HG03432 (cell line): ENCODE measurements around the gene ACBD4.

Source experiments
- ATAC-seq: cut with Tn5 transposase; IDR thresholded peaks from one replicate; pipeline ENCODE4 v1.9.1; 2021; ENCODE audit warnings: mild to moderate bottlenecking, moderate library complexity; ENCODE audit not compliant: unreplicated experiment

The ACBD4 gene

DNA sequence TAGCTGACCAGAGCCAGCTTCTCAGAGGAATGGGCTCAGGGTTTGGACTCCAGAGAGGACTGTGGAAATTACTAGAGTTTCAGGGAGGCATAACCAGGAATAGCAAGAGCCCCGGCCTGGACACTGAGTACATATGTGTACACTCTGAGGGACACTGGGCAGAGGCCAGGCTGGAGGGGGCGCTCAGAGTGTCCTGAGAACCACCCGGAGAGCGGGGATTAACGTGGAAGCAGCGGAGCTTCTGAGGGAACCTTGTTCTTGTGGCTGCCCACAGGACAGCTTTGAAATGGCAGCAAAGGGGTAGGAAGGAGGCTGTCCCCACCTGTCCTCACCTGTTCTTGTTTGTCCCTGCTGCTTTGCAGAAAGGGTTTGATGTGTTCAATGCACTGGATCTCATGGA, 31.0 kb upstream of the ACBD4 start:
- no peak for ATAC-seq

DNA sequence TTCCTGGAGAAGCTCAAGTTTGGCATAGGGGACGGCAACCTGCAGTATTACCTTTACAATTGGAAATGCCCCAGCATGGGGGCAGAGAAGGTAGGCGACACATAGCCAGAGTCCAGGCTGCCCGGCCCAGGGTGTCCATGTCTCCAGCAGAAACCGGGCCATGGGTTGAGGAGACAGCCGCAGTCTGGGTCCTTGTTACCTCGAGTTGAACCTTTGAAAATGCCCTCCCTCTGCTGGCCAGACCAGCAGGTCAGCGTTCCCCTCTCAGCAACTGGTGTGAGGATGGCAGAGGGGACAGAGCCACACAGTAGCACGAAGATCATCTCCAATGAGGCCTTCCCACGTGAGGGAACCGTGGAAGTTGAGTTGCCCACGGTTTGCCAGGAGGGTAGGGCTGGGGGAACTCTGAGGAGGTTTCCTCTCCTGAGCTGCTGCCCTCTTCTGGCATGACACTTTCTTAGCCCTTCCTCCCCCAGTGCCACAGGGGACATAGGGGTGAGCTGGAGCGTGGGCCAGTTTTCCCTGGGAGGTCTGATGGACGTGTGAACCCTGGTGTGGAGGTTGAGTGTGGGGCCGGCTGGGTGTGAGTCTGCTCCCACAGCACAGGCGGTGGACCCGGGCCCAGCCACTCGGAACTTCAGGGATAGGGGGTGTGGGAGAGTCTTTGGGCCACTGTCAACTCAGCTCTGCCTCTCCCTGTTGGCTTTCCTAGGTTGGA, 30.4 kb upstream of the ACBD4 start:
- no peak for ATAC-seq

GRCh38 chr17:45106096-45106495, 29.4 kb upstream of the ACBD4 start:
- no peak for ATAC-seq

DNA sequence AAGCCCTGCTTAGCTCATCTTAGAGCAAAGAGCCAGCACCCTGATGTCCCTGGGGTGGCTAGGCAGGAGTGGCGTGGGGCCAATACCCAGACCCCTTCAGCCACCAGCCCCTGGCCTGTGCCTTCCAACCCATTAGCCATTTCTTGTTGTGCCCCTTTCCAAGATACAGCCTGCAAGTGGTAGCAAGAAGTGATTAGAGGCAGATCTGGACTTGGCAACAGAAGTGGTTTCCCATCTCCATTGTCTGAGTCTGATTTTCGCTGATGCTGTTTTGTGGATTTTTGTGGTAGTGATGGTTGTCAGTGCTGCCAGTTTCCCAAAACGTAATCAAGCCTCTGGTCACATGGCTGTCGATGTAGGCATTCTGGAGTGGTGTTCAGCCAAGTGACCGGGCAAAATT, 28.9 kb upstream of the ACBD4 start:
- no peak for ATAC-seq

GRCh38 chr17:45107293-45108010, 28.0 kb upstream of the ACBD4 start:
- ATAC-seq: no peak

- ATAC-seq: no peak
Observed at GRCh38 chr17:45108051-45108450, 27.4 kb upstream of the ACBD4 start.

DNA sequence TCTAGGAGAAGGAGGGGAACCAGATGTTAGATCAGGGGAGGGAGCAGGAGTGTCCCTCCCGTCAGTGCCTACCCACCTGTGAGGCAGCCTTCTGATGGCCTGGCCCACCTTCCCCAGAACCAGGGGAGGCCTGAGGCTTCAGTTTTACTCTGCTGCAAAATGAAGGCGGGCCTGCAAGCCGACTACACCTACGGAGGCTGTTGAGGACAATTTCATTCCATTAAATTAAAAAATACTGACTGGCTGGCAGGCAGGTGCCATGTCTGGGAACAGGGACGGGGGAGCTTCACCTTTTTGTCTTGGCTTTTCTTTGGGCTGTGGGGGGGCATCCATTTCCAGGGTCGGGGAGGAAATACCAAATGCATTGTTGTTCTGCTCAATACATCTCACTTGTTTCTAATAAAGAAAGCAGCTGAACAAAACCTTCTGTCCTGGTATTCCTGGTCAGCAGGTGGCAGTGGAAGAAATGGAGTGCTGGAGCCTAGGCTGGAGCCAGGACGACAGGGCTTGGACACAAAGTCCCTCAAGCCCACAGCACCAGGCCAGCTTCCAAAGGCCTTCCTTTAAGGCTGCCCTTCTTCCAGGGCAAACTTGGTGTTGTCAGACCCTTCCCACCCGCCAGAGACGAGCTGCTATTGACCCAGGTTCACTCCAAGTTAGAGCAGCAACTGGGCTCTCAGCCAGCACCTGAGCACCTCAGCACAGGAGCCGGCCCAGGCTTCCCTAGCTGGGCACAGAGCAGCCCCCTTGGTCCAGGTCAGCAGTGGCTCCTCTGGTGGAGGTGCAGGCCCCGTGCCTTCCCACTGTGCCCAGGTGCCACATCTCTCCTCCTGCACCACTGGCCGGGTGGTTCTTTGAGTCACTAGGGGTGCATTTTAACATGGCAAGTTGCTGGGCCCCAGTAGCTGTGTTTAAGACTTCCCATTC, 26.6 kb upstream of the ACBD4 start:
- ATAC-seq: no peak

DNA sequence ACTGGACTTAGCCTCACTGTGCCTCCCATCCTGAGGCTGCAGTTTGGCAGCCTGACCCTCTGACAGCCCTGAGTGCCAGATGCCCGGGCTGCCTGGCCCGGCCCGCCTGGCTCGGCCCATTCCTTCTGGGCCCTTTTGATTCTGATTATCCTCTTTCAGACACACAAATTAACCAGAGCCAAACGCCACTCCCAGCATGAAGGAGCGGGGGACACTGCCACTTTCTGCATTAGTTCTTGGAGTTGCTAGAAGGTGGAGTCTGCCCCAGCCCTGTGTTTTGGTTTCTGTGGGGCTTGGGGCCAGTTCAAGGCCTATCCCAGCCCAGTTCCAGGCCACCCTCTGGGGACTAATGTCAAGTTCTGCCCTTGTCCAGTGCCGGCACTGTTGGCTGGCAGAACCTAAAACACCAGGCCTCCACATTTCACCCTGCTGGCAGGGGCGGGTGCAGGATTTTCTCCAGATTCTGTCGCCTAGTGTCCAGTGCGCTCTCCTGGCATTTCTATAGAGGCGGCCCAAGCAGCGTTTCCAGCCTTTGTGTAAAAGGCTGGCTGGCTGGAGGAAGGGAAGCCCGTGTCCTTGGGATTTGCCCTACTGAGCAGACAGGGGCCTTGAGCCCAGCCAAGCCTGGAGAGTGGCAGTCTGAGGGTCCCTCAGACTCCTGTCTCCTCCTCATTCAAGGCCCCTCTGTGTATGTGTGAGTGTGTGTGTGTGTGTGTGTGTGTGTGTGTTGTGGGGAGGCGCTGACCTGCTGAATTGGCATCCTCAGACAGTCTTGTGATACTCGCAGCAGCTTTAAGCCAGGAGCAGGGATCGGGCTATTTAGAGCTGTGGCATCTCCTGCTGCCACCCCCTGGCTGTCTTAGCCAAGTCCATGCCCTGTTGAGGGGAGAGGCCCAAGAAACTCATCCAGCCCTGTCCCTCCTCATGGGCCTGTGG, 24.5 kb upstream of the ACBD4 start:
- no peak for ATAC-seq

DNA sequence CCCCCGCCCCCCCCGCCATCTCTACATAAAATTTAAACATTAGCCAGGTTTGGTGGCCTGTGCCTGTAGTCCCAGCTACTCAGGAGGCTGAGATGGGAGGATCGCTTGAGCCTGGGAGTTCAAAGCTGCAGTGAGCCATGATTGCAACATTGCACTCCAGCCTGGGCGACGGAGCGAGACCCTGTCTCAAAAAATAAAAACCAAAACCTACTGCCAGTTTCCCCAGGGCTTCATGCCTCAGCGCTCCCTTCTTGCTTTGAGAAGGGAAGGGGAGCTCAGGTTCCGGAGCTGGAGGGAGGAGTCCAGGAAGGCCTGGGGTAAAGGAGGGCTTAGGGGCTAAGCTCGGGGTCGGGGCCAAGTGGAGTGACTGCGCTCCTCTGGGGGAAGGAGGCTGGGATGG, 23.6 kb upstream of the ACBD4 start:
- no peak for ATAC-seq

DNA sequence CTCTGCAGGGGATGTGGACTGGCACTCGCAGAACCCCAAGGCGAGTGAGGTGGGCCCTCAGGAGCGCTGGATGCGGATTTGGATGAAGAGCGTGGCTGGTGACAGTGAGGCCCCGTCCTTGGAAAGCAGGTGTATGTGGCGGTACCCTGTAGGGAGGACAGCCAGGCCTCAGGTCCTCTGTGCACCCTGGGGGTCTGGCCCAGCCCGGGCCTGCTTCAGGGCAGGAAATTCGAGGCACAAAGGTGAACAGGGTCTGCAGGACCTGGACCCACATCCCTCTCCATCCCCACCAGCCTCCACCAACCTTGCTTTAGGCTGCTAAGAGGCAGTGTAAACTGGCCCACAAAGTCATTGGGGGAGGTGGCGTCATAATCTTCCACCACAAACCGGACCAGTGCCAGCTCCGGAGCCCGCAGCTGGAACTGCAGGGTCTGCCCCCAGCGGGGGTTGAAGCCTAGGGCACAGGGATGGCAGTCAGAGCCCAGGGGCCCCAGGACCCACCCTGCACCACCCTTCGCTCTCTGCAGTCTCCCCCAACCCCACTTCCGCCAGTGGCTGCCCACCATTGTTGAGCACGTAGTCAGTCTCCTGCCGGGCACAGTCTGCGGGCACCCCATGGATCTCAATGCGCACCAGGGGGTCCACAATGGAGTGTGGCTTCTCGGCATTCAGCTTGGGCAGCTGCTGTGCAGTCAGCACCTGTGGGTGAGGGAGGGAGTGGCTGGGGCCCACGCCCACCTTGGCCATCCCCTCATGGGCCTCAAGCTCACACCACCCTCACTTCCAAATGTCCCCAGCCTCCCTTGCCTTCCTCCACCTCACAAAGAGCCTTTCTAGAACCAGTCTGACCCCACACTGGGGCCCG, 22.7 kb upstream of the ACBD4 start:
- no peak for ATAC-seq

GRCh38 chr17:45113424-45113754, 22.1 kb upstream of the ACBD4 start:
- no peak for ATAC-seq

GRCh38 chr17:45114117-45114932, 21.2 kb upstream of the ACBD4 start:
- ATAC-seq: no peak

- no peak for ATAC-seq
Observed at GRCh38 chr17:45115015-45115625, 20.4 kb upstream of the ACBD4 start.

GRCh38 chr17:45115871-45116270, 19.6 kb upstream of the ACBD4 start:
- no peak for ATAC-seq

DNA sequence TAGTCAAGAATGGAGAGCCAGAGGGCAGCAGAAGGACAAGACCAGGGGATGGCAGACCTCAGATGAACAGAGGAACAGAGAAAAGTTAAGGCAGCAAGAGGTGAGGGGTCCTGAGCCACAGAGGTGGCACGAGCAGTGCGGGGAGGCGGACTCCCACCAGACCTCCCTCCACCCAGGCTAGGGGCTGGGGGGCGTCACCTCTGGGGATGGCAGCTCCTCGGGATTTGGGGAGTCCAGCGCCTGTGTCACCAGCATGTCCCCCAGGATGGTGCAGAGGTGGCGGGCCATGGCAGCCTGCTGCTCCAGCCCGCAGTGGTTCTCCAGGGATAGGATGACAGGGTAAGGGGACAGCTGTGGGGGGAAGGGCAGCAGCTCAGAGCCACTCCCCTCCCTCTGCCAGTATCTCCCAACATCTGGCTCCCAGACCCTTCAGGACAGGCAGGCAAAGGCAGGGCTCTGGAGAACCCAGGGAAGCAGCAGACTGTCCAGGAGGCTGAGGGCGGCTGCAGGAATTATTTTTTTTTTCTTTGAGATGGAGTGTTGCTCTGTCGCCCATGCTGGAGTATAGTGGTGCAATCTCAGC, 19.0 kb upstream of the ACBD4 start:
- ATAC-seq: no peak

DNA sequence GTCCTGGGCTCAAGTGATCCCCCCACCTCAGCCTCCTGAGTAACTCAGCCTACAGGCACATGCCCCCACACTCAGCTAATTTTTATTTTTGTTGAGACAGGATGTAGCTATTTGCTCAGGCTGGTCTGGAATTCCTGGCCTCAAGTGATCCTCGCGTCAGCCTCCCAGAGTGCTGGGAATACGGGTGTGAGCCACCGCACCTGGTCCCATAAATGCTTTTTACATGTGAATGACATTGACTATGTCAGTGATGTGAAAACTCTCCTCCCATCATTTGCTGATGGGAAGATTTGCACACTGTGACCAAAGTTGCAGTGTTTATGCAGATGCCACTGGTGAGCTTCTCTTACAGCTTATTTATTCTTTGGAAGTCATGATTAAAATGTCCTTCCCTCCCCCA, 18.2 kb upstream of the ACBD4 start:
- ATAC-seq: no peak

DNA sequence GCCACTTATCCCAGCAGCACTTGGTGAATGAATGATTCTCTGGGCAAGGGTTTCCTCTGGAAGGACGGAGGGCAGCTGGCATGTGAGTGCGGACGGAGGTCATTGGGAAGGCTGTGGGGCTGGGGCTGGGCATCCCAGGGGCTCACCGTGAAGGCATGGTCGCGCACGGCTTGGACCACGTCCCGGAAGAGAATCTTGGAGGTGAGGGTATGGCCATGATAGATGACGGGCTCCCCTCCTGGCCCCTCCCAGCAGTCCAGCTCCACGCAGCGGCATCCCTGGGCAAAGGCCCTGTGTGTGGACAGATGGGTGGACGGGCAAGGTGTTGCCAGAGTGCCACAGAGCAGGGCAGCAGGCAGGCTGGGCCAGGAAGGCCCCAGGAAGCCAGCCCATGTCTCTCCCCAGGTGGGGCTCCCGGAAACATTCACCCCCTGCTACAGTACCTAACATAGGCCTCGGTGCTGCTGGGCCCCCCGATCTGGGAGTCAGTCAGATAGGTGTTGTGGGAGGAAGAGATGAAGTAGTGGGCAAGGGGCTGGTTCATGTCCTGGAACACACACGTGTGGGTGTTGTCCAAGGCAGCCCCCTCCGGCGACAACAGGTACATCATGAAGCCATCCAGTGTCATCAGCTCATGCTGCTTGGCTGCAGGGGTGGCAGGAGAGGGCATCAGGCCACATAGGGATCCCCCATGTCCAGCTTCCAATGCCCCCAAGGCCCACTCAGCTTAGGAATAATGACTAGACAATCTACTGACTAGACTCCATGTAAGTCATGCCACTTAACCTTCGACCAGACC, 17.4 kb upstream of the ACBD4 start:
- ATAC-seq: no peak
